ENCODE measurements around the gene CACUL1.
A peak's percentile ranks its signal among the peaks of the same experiment; 100 is the strongest.

Gene CACUL1

GRCh38 chr10:118658762-118659161 is 96.0 kb downstream of the CACUL1 start:
- TF ChIP-seq CTCF (IDR thresholded peaks at IDR 0.05) = no peak

DNA sequence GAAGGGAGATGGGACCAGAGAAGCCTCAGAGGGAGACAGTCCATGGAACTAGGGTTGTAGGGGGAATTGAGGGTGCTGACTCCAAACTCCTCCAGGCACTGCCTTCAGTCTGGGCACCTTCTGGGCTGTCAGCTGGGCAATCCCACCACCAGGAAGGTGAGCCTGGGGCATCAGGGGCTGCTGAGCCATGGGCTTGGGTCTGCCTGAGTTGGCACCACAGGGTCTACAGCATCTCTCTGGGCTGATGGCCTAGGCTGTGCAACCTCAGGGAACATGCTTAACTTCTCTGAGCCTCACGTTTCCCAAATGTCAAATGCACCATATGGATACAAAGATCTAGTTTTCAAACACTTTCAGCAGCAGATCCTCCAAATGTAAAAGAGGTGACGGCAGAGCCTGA is 112.5 kb downstream of the CACUL1 start:
- no peak for TF ChIP-seq CTCF (IDR thresholded peaks at IDR 0.05)

DNA sequence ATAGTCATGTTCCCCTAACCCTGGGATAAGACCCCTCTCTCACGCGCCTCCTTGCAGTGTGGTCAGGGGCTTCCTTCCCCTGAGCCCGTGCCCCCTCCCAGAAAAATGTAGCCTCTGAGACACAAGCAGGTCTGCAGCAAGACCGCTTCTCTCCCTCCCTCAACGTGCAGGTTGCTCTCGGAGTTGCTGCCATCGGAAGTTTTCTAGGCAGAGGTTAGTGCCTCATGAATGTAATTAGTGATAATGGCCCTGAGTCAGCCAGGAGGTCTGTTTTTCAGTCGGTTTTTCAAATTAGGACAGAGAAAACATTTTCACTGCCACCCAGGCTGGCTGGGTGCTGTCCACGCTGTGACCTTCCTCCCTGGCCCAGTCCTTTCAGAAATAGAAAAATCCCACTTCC is 116.1 kb downstream of the CACUL1 start:
- TF ChIP-seq CTCF (IDR thresholded peaks at IDR 0.05) = no peak

- TF ChIP-seq CTCF (IDR thresholded peaks at IDR 0.05) = no peak
Observed at GRCh38 chr10:118635674-118636402, 118.9 kb downstream of the CACUL1 start.

DNA sequence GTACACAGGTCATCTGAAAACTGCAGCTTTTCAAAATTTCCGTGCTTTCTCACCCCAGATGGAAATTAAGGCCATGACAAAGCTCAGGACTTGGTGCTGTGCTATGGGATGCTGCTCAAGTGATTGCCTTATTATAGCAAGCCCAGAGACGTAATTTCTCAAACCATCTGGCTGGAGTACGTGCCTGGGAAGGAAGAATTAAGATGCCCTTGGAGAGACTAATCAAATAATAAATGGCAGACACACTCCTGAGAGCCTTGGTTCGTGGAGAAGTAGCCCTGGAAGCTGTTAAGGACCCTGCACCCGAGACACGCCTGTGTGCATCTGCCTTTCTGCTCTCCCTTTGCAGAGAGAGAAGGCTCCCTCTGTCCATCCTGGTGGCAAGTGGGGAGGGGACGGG is 121.0 kb downstream of the CACUL1 start:
- no peak for TF ChIP-seq CTCF (IDR thresholded peaks at IDR 0.05)

GRCh38 chr10:118629211-118629610 is 125.6 kb downstream of the CACUL1 start:
- TF ChIP-seq CTCF (IDR thresholded peaks at IDR 0.05) = no peak

- TF ChIP-seq CTCF (IDR thresholded peaks at IDR 0.05) = no peak
Observed at GRCh38 chr10:118628397-118628796, 126.4 kb downstream of the CACUL1 start.

DNA sequence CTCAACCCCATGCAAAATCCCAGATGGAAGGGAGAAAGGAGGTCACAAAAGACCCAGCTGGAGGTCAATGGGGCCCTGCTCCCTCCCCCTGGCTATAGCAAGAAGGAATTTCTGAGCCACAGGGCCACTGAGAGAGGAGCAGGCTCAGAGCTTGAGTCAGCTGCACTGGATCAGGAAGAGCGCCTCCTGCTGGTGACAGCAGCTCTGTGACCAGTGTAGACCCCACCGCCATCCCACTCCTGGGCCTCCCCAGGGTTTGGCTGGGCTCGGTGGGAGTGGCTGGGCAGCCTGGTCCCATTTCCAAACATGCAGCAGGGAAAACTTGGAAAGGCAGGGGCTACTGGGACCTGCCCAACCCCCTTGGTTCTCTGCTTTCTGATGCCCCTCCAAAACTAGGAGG is 127.8 kb downstream of the CACUL1 start:
- TF ChIP-seq CTCF (IDR thresholded peaks at IDR 0.05) = peak; percentile 49
